Activated CD4-positive, alpha-beta T cell treated with anti-CD3 and anti-CD28 coated beads, Interleukin-2, amount 10 ng/mL, durations not matched to agents 7 days and 5 days (primary cell): ENCODE measurements around the gene RBM39. TPM values are rescaled to one million over a fixed set of nuclear protein-coding genes. Genes with fewer than 3 reads are reported as not detected.

ENCODE experiments used
- CTCF ChIA-PET: fragments of 350-600 bp; sonication (Branson Sonifier 250); formaldehyde crosslinking; loops from one replicate; lab custom pipeline; 2021; ENCODE audit warnings: antibody characterized with exemption; lab: Charles Lee
- POLR2A ChIA-PET: fragments of 350-600 bp; sonication (Branson Sonifier 250); formaldehyde crosslinking; loops from one replicate; lab custom pipeline; 2021; ENCODE audit warnings: antibody characterized with exemption; lab: Charles Lee
- DNase-seq: peaks from one replicate; pipeline ENCODE4 v3.0.0-alpha.2; 2020
- H3K27ac Mint-ChIP-seq: one replicate; pipeline ENCODE4 v1.8.0; 2021; ENCODE audit warnings: mild to moderate bottlenecking, moderate library complexity, mixed read lengths
- H3K27me3 Mint-ChIP-seq: one replicate; pipeline ENCODE4 v1.8.0; 2021; ENCODE audit warnings: mixed read lengths
- H3K36me3 Mint-ChIP-seq: one replicate; pipeline ENCODE4 v1.8.0; 2021; ENCODE audit warnings: low read depth, mixed read lengths
- H3K4me1 Mint-ChIP-seq: one replicate; pipeline ENCODE4 v1.8.0; 2021; ENCODE audit warnings: mixed read lengths
- H3K4me3 Mint-ChIP-seq: one replicate; pipeline ENCODE4 v1.8.0; 2021; ENCODE audit warnings: mild to moderate bottlenecking, moderate library complexity, mixed read lengths
- H3K9me3 Mint-ChIP-seq: one replicate; pipeline ENCODE4 v1.8.0; 2021; ENCODE audit warnings: mixed read lengths
- total RNA-seq, 2 experiments: library from RNA; stranded (reverse); gene quantifications; one replicate each; pipeline ENCODE4 v1.2.3, GENCODE V29; 2021

RBM39 gene
- total RNA-seq, 2 experiments from 2014 or later = 374 to 396 TPM

GRCh38 chr20:35654415-35654814 lies 87.6 kb downstream of the RBM39 start:
- POLR2A ChIA-PET = no interaction called here
- no peaks in the 10 kb centered on the region for H3K27me3 Mint-ChIP-seq

GRCh38 chr20:35653893-35654292 lies 88.2 kb downstream of the RBM39 start:
- H3K4me1 Mint-ChIP-seq = peaks cover 35% of the 10 kb centered on the region
- no peak overlapping the region for H3K27ac Mint-ChIP-seq
- H3K9me3 Mint-ChIP-seq = no peaks in the 10 kb centered on the region
- ChIA-PET POLR2A (no interaction called here), CTCF (interaction anchor here (1.7 kb wide), 1 partner anchor 24 kb away, joined by 5 read pairs; no protein-coding TSS in a partner anchor)
- peaks cover 38% of the 10 kb centered on the region for H3K36me3 Mint-ChIP-seq
- DNase-seq = no peak
- no peak overlapping the region for H3K4me3 Mint-ChIP-seq
- H3K27me3 Mint-ChIP-seq = no peaks in the 10 kb centered on the region

More at GRCh38 chr20:35654415-35654814, 87.6 kb downstream of the RBM39 start:
- peaks cover 38% of the 10 kb centered on the region for H3K36me3 Mint-ChIP-seq
- no peak overlapping the region for H3K27ac Mint-ChIP-seq
- no peak overlapping the region for H3K4me3 Mint-ChIP-seq
- no peaks in the 10 kb centered on the region for H3K9me3 Mint-ChIP-seq
- DNase-seq = no peak
- CTCF ChIA-PET = interaction anchor here (1.6 to 1.7 kb wide), 2 partner anchors 9 to 24 kb away, joined by 3 to 5 read pairs; no protein-coding TSS in a partner anchor
- H3K4me1 Mint-ChIP-seq = peaks cover 37% of the 10 kb centered on the region

Other genes with a start within 250 kb of the RBM39 start
- not detected for gene C20orf173, start 212.6 kb downstream of the RBM39 start, total RNA-seq
- 100 to 1,000 TPM; 152 to 165 TPM for gene ERGIC3, start 200.2 kb downstream of the RBM39 start, total RNA-seq
- 1 to 10 TPM; 1.7 to 1.9 TPM for gene SPAG4, start 126.4 kb downstream of the RBM39 start, total RNA-seq
- gene CPNE1, start 77.4 kb downstream of the RBM39 start, total RNA-seq = 100 to 1,000 TPM; 252 to 256 TPM
- 100 to 1,000 TPM; 121 to 127 TPM for gene RBM12, start 77.4 kb downstream of the RBM39 start, total RNA-seq
- 10 to 100 TPM; 33.2 to 36.6 TPM for gene NFS1, start 42.9 kb downstream of the RBM39 start, total RNA-seq
- 100 to 1,000 TPM in 1 of 2 experiments, 10 to 100 TPM in 1; 55.0 to 103 TPM for gene ROMO1, start 42.9 kb downstream of the RBM39 start, total RNA-seq
- gene PHF20, start 29.8 kb upstream of the RBM39 start, total RNA-seq = 10 to 100 TPM; 47.8 to 49.0 TPM
- 10 to 100 TPM; 48.6 to 63.6 TPM for gene SCAND1, start 212.2 kb upstream of the RBM39 start, total RNA-seq
- 1 to 10 TPM; 4.0 to 5.0 TPM for gene CNBD2, start 226.3 kb upstream of the RBM39 start, total RNA-seq